ENCODE measurements around the gene IMMP1L.

DNA sequence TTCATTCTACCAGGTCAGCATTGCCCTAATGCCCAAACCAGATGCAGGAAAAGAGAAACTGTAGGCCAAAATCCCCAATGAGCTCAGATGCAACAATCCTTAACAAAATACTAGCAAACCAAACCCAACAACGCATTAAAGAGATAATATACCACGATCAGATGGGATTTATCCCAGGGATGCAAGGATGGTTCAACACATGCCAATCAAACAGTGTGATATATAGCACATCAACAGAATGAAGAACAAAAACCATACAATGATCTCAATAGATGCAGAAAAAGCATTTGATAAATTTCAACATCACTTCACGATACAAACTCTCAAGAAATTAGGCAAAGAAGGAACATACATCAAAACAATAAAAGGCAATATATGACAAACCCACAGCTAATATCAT lies 45.0 kb downstream of the IMMP1L start:
- TF ChIP-seq EZH2phosphoT487 (IDR thresholded peaks at IDR 0.05; ENCODE audit: low read length) (no peak), CTCF (IDR thresholded peaks at IDR 0.05; ENCODE audit: low read length) (no peak), EZH2 (optimal IDR thresholded peaks at IDR 0.05; ENCODE audit: low read depth, low read length) (no peak)
